Measurements from ENCODE around the gene UBALD2.
A peak's percentile ranks its signal among the peaks of the same experiment; 100 is the strongest.

Gene UBALD2

GRCh38 chr17:76278268-76278908 is 13.2 kb downstream of the UBALD2 start:
- no peak for TF ChIP-seq CTCF (IDR thresholded peaks at IDR 0.05)

- TF ChIP-seq CTCF (IDR thresholded peaks at IDR 0.05), result peak; percentile 91
These were observed 14.0 kb downstream of the UBALD2 start for GRCh38 chr17:76278952-76279741.

GRCh38 chr17:76279742-76280287 is 14.7 kb downstream of the UBALD2 start:
- no peak; the same call in 1 of the 2 replicates for TF ChIP-seq CTCF (IDR thresholded peaks at IDR 0.05)

- TF ChIP-seq CTCF (IDR thresholded peaks at IDR 0.05), result no peak
These were observed 15.5 kb downstream of the UBALD2 start for GRCh38 chr17:76280650-76281049.

- no peak for TF ChIP-seq CTCF (IDR thresholded peaks at IDR 0.05)
These were observed 16.6 kb downstream of the UBALD2 start for GRCh38 chr17:76281573-76282371.

GRCh38 chr17:76292567-76292966 is 27.4 kb downstream of the UBALD2 start:
- TF ChIP-seq CTCF (IDR thresholded peaks at IDR 0.05), result no peak

GRCh38 chr17:76293106-76293505 is 28.0 kb downstream of the UBALD2 start:
- TF ChIP-seq CTCF (IDR thresholded peaks at IDR 0.05), result no peak

Measured in LNCAP (cell line).